ENCODE measurements around the gene TUB. TPM values are rescaled to one million over a fixed set of nuclear protein-coding genes. Genes with fewer than 3 reads are reported as not detected.

Gene TUB
- total RNA-seq, 4 donors from 2014 or later: 16.3 to 25.8 (median 22.7) TPM

- Histone ChIP-seq H3K9me3 (no peaks in the 10 kb centered on the region), H3K36me3 (peaks cover 13 to 18% of the 10 kb centered on the region in 2 donors), H3K27ac (no peak overlapping the region), H3K27me3 (no peaks in the 10 kb centered on the region), H3K4me3 (replicated peaks in 1 of 3) (no peak overlapping the region), H3K4me1 (no peaks in the 10 kb centered on the region)
- no peak for DNase-seq
- 77 to 97% methylated on average over 3 to 8 of the region's 8 CpGs for WGBS, 2 donors
- TF ChIP-seq POLR2A (IDR thresholded peaks at IDR 0.05) (no peak), CTCF (IDR thresholded peaks at IDR 0.05) (no peak)
- intact Hi-C loops (cut with DNase I): loop anchor here (10.0 kb wide), 1 partner anchor 202 kb away; no protein-coding TSS in a partner anchor
Observed at GRCh38 chr11:8097062-8097461, 16.1 kb downstream of the TUB start.

- intact Hi-C loops (cut with DNase I): loop anchor here (10.0 kb wide), 1 partner anchor 203 kb away; no protein-coding TSS in a partner anchor
- H3K9me3 ChIP-seq: no peaks in the 10 kb centered on the region
- no peak for DNase-seq
- no peak overlapping the region for H3K27ac ChIP-seq
- TF ChIP-seq POLR2A (IDR thresholded peaks at IDR 0.05) (no peak), CTCF (IDR thresholded peaks at IDR 0.05) (no peak)
- H3K4me1 ChIP-seq: no peaks in the 10 kb centered on the region
- no peak overlapping the region for H3K4me3 ChIP-seq (replicated peaks in 1 of 3)
- WGBS, 2 donors: 86 to 91% methylated on average over 9 of the region's 9 CpGs
- H3K36me3 ChIP-seq: peaks cover 15 to 20% of the 10 kb centered on the region in 2 donors
- no peaks in the 10 kb centered on the region for H3K27me3 ChIP-seq
Observed at GRCh38 chr11:8097468-8097867, 16.5 kb downstream of the TUB start.

- WGBS, 2 donors: 89% methylated on average over 2 of the region's 2 CpGs; no CpG with 5 or more reads in 1 of the 2 donors
- Histone ChIP-seq H3K27me3 (no peaks in the 10 kb centered on the region), H3K9me3 (no peaks in the 10 kb centered on the region), H3K4me1 (no peaks in the 10 kb centered on the region), H3K4me3 (replicated peaks in 1 of 3) (no peak overlapping the region), H3K27ac (no peak overlapping the region), H3K36me3 (peaks cover 15 to 21% of the 10 kb centered on the region in 2 donors)
- TF ChIP-seq POLR2A (IDR thresholded peaks at IDR 0.05): no peak
- intact Hi-C loops (cut with DNase I): loop anchor here (10.0 kb wide), 1 partner anchor 203 kb away; no protein-coding TSS in a partner anchor
- DNase-seq: no peak
Observed at GRCh38 chr11:8097926-8098325, 16.9 kb downstream of the TUB start.

GRCh38 chr11:8098361-8098760 lies 17.4 kb downstream of the TUB start:
- DNase-seq: no peak
- Histone ChIP-seq H3K27ac (no peak overlapping the region), H3K36me3 (peaks cover 15 to 21% of the 10 kb centered on the region in 2 donors), H3K27me3 (no peaks in the 10 kb centered on the region), H3K4me1 (no peaks in the 10 kb centered on the region), H3K4me3 (replicated peaks in 1 of 3) (no peak overlapping the region), H3K9me3 (no peaks in the 10 kb centered on the region)
- TF ChIP-seq POLR2A (IDR thresholded peaks at IDR 0.05) (no peak), CTCF (IDR thresholded peaks at IDR 0.05) (no peak)
- intact Hi-C loops (cut with DNase I): loop anchor here (10.0 kb wide), 1 partner anchor 204 kb away; no protein-coding TSS in a partner anchor
- 77 to 90% methylated on average over 4 of the region's 4 CpGs for WGBS, 2 donors

- Histone ChIP-seq H3K36me3 (peaks cover 15 to 21% of the 10 kb centered on the region in 2 donors), H3K4me3 (replicated peaks in 1 of 3) (no peak overlapping the region), H3K9me3 (no peaks in the 10 kb centered on the region), H3K4me1 (no peaks in the 10 kb centered on the region), H3K27me3 (no peaks in the 10 kb centered on the region), H3K27ac (no peak overlapping the region)
- intact Hi-C loops (cut with DNase I): loop anchor here (10.0 kb wide), 1 partner anchor 204 kb away; no protein-coding TSS in a partner anchor
- 83 to 90% methylated on average over 5 to 6 of the region's 6 CpGs for WGBS, 2 donors
- TF ChIP-seq POLR2A (IDR thresholded peaks at IDR 0.05) (no peak), CTCF (IDR thresholded peaks at IDR 0.05) (no peak)
- no peak for DNase-seq
Observed at GRCh38 chr11:8098879-8099278, 17.9 kb downstream of the TUB start.
